ENCODE data around the gene TREML4.
"Not testable (repeated sequence)": the region's sequence is repeated elsewhere in the genome, so short reads cannot be mapped to it uniquely, and the experiment has no call there.

Gene TREML4

DNA sequence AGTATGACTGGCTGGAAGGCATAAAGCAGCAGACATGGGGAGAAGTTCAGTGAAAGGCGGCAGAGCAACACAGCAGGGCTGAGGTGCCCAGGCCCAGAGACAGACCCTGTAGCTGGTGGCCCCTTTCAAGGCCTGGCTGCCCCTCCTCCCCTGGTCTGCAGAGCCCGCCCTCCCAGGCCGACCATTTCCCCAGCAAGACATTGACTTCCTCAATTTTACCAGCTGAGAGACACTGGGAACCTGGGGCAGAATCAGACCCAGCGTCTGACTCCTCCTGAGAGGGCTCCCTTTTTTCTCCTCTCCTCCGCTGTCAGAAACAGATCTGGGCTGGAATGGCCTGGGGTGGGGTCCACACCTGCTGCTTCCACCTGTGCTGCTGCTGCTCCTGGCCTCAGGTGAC, at the start of gene TREML4:
Gene TREML4 (plus strand): TSS at position 254 of the 400 bp plus-strand sequence. CDS start 79 bp downstream, at position 333.
- DNase-seq (ENCODE audit: low read depth) = no peak

DNA sequence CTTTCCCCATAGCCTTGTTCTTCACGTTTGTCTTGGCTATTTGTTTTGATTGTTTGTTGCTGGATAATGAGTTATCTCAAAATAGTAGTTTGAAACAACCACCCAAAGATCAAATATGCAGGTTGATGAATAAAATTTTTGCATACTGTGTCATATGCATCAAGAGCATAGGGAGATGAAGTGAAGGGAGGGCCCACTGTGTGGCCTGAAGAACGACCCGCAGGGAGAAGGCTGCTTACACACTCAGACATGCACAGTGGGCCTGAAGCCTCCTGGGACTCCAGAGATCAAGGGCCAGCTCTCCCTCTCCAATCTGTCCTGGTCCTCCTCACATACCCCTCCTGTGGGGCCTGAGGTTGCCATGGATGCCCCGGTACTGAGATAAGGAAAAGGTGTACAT, 49.0 kb upstream of the TREML4 start:
- DNase-seq (ENCODE audit: low read depth) = no peak

- DNase-seq (ENCODE audit: low read depth) = no peak
Observed at GRCh38 chr6:41181566-41181965, 46.6 kb upstream of the TREML4 start.

GRCh38 chr6:41182069-41183034, 45.8 kb upstream of the TREML4 start:
- no peak for DNase-seq (ENCODE audit: low read depth)

DNA sequence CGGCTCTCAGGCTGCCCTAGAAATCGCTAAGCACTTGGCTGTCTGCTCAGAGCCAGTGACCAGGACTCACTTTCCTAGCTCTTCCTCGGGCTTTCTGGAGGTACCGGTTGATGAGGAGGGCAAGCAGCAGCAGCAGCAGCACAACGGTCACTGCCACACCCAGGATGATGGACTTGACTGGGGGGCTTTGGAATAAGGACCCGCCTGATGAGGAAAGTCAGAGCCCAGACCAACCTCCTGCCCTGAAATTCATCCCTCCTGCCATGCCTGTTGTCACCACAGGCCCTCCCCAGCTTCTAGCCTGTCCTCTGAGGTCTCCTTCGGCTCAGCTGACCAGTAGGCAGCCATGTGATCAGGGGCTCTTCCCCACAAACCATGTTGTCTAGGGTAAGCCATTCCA, 43.4 kb upstream of the TREML4 start:
- DNase-seq (ENCODE audit: low read depth) = no peak

- DNase-seq (ENCODE audit: low read depth) = no peak
Observed at GRCh38 chr6:41186031-41186562, 42.1 kb upstream of the TREML4 start.

DNA sequence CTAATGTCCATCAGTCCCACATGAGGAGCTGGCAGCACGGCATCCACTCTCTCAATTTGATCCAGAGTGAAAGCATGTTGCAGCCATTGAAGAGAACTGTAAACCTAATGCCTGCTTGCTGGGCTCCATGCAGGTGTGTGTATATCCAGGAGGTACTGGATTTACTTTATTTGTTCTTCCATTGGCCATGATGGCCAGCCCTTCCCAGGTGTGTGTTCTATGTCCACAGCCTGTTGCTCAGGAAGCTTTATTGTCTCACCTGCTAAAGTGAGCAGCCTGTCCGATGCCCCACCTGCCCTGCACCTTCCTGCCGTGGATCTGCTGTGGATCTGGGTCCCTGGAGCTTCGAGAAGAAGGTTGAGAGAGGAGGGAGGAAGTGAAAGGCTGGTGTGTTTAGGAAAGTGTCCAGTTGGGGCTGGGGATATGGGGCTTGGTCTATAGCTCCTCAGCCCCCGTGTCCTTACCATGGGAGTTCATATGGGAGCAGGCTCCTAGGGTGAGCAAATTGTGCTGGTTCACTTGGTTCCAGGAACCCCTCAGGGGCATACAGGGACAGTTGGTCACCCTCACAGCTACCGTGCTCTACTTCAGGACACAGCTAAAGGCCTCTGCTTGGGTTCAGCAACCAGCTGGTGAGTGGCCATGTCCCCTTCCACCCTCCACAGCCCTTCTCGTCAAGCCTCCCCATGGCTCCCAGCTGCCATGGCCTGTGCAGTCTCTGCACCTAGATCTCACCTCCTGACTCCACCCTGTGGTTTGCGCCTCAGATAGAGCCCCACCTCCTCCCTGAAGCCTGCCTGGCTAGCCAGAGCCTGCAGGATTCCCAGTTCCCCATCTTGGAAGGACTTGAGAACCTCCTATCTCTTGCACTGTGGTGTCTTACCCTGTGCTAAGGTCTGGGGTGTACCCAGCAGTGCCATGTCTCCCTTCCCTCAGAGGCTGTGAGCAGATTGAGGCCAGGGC, 39.9 kb upstream of the TREML4 start:
- DNase-seq (ENCODE audit: low read depth) = no peak

DNA sequence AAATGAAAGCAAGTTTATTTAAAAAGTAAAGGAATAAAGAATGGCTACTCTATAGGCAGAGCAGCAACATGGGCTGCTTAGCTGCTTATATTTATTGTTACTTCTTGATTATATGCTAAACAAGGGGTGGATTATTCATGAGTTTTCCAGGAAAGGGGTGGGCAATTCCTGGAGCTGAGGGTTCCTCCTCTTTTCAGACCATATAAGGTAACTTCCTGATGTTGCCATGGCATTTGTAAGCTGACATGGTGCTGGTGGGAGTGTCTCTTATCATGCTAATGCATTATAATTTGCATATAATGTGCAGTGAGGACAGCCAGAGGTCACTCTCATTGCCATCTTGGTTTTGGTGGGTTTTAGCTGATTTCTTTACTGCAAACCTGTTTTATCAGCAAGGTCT, 39.1 kb upstream of the TREML4 start:
- not testable (repeated sequence) for DNase-seq (ENCODE audit: low read depth)

DNA sequence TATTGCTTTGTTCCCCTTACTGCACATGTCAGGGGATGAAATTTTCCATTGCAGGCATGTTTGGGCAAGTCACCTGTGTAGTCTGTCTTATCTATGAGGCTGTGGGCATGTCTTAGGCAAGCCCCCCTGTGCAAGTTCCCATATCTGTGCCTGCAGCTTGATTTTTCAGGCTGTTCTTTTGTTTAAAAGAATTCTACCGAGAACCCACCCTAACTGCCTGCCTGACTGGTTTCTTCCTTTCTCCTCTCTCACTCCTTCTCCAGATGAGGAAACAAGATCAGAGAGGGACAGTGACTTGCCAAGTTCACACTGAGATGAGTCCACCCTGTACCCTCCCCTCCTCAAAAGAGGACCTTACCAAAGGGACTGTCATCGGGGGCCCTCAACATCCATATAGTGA, 38.2 kb upstream of the TREML4 start:
- no peak for DNase-seq (ENCODE audit: low read depth)

DNA sequence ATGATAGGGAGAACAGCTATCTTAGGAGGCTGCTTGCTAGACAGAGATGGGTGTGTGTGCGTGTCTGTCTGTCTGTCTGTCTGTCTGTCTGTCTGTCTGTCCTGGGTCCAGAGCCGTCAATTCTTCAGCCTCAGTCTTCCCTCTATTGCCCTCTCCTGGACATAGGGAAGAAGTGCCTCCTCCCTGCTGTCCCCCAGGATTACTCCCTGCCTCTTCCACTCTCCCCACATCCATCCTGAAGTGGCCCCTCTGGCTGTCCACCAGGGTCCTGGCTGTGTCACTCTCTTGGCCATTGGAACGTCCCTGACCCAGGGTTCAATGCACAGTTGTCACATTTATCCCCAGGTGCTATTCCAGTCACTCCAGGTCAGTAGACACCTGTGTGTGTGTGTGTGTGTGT, 37.4 kb upstream of the TREML4 start:
- DNase-seq (ENCODE audit: low read depth) = no peak

DNA sequence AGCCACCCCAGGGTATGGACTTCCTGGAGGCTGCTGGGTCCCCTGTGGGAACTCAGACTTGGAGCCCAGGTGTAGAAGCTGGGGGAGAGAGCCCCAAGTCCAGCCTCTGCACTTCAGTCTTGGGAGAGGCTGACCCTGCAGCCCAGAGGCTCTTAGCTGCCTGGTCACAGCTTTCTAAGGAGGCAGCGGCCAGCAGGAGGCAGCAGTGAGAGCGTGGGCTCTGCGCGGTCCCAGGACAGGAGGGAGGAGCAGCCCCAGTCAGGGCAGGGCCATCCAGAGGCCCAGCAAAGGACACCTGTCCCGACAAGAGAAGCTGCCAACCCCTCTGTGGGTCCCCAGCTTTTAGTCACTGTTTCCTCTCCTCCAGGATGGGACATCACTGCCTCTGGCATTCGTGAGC, 36.6 kb upstream of the TREML4 start:
- peak; percentile 21 for DNase-seq (ENCODE audit: low read depth)

DNA sequence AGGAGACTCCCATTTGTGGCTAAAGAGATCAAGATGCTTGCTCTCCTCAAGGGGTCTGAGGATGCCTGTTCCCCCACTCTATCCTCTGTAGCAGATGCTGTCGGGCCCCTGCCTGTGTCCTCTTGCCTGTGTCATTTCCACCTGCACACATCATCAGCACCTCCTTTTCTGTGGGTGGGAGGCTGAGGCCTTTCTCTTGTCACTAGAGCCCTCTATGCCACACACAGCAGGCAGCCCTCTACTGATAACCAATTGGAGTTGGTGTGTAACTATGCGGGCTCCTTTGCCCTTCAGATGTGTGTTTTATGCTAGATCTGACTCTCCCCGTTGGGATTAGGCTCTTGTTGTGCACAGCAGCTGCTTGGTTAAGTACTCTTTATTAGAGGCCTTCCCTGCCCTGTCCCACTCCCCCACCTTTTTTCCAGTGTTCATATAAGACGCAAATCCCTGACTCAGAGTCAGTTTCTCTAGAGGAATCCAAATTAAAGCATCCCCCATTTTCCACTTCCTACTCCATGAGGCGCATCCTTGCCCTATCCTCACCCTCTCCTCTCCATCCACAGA, 34.9 kb upstream of the TREML4 start:
- DNase-seq (ENCODE audit: low read depth) = no peak

DNA sequence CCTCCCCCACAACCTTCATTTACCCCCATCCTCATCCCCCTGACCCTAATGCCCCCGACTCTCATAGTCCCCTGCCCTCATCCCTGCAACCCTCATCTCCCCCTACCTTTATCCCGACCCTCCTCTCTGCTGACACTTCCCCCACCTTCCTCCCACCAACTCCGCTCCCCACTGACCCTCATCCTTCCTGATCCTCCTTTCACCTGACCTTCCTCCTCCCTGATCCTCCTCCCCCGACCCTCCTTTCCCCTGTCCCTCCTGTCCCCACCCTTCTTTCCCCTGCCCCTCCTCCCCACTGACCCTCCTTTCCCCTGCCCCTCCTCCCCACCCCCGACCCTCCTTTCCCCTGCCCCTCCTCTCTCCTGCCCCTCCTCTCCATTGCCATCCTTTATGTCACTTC, 34.3 kb upstream of the TREML4 start:
- DNase-seq (ENCODE audit: low read depth) = no peak

- no peak for DNase-seq (ENCODE audit: low read depth)
Observed at GRCh38 chr6:41194386-41194785, 33.8 kb upstream of the TREML4 start.

DNA sequence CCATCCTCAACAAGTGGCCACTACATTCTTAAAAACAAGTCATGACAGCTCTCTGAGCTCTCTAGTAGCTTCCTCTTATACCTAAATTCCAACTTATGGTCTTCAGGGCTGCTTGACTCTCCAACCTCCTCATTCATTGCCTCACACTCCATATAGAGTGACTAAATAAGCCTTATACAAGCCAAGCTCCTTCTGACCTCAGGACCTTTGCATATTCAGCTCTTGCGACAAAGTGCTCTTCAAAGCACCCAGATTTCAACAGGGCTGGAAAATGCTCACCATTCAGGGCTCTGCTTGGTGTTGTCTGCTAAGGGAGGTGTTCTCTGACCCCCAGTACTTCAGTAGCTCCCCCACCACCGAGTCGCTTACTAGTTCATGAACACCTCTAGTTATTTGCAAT, 30.9 kb upstream of the TREML4 start:
- DNase-seq (ENCODE audit: low read depth) = no peak

- no peak for DNase-seq (ENCODE audit: low read depth)
Observed at GRCh38 chr6:41199552-41200246, 28.4 kb upstream of the TREML4 start.

- peak; percentile 29 for DNase-seq (ENCODE audit: low read depth)
Observed at GRCh38 chr6:41200296-41200900, 27.8 kb upstream of the TREML4 start.

DNA sequence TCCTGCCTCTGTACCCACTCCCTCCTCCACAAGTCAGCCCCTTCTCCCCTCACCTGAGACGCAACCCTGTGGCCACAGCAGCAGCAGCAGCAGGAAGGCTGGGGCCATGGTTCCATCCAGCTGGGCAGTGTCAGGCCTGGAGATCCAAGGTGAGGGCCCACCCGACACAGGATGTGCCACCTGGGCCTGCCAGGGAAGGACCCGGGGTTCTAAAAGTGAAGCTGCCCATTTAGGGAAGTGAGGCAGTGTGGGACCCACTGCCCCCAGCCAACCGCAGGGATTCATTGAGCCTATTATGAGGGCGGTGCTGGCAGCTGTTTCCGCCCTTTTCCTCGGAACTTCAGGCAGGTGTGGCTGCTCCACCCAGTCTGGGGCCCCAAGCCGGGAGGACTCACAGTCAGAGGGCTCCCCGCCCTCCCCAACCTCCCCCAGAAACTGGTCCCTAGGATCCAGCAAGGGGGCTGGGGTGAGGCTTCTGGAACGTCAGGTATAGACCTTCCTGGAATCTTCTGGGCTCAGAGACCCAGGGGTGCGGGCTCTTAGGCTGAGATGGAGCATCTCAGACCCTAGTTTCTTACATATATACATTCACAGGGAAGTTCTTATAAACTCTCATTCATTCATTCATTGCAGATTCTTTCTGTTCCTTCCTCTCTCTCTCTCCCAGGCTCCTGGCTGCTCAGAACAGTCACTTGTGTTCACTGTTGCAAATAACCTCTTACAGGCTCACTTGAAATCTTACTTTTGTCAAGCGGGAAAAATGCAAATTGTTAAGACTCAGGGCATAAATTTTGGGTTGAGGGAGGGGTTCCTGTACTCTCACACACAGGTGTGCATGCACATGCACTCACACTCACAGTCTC, 27.0 kb upstream of the TREML4 start, which contains the start of gene TREML2:
Gene TREML2 (minus strand): TSS at position 249 of the 863 bp plus-strand sequence. CDS start 141 bp downstream, at position 108.
- no peak for DNase-seq (ENCODE audit: low read depth)

- no peak for DNase-seq (ENCODE audit: low read depth)
Observed at GRCh38 chr6:41201764-41202173, 26.4 kb upstream of the TREML4 start.

DNA sequence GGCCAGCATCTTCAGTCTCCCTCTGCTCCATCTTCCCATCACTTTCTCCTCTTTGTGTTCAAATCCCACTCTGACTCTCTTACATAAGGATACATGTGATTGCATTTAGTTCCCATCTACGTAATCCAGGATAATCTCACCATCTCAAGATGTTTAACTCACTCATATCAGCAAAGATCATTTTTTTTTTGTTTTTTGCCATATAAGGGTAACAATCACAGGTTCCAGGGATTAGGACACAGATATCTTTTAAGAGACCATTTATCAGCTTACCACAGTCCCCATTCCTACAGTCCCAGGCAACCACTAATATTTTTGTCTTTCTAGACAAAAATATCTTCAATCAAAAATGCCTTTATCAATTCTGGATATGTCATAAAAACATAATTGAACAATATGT, 24.0 kb upstream of the TREML4 start:
- DNase-seq (ENCODE audit: low read depth) = no peak
